HEK293T (cell line): ENCODE data around the gene ZBTB40.

Source experiments
- ARNT ChIP-seq: fragments of 450-650 bp; IDR thresholded peaks from 2 replicates; pipeline ENCODE4 v1.6.1; 2017; ENCODE audit warnings: mild to moderate bottlenecking
- BHLHE40 ChIP-seq: fragments of 450-650 bp; IDR thresholded peaks from 2 replicates; pipeline ENCODE4 v1.6.1; 2016; ENCODE audit warnings: mild to moderate bottlenecking, moderate library complexity, borderline replicate concordance
- CTBP1 ChIP-seq: fragments of 450-650 bp; IDR thresholded peaks from 2 replicates; pipeline ENCODE4 v1.6.1; 2016; ENCODE audit warnings: borderline replicate concordance
- ELF4 ChIP-seq: fragments of 450-650 bp; IDR thresholded peaks from 2 replicates; pipeline ENCODE4 v1.6.1; 2017; ENCODE audit warnings: antibody characterized with exemption
- FOXM1 ChIP-seq: fragments of 450-650 bp; IDR thresholded peaks from 2 replicates; pipeline ENCODE4 v1.6.1; 2017; ENCODE audit warnings: mild to moderate bottlenecking, borderline replicate concordance
- SUZ12 ChIP-seq: fragments of 450-650 bp; IDR thresholded peaks from 2 replicates; pipeline ENCODE4 v1.6.1; 2016; ENCODE audit warnings: mild to moderate bottlenecking
- TARDBP ChIP-seq: fragments of 450-650 bp; IDR thresholded peaks from 2 replicates; pipeline ENCODE4 v1.6.1; 2016
- TF ChIP-seq, protein P1 (sequence below): fragments of 450-650 bp; IDR thresholded peaks from 2 replicates; pipeline ENCODE4 v1.6.1; 2016

DNA sequence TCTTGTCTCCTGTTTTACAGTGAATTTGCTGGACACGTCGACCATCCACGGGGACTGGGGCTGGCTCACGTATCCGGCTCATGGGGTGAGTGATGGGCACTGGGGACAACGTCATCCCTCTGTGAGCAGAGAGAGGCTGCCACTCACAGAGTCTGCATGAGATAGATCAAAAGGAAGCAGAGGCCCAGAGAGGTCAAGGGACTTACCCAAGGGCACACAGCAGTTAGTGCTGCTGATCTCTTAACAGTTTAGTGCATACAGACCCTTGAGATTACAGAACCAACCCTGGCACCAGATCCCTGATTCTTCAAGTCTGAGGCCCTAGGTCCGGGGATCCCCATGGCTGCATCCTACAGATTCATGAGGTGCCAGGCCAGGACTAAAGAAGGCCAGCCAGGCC, 117.6 kb downstream of the ZBTB40 start:
- TF ChIP-seq, protein P1, sequence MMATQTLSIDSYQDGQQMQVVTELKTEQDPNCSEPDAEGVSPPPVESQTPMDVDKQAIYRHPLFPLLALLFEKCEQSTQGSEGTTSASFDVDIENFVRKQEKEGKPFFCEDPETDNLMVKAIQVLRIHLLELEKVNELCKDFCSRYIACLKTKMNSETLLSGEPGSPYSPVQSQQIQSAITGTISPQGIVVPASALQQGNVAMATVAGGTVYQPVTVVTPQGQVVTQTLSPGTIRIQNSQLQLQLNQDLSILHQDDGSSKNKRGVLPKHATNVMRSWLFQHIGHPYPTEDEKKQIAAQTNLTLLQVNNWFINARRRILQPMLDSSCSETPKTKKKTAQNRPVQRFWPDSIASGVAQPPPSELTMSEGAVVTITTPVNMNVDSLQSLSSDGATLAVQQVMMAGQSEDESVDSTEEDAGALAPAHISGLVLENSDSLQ = no peak
- TF ChIP-seq BHLHE40 (no peak), CTBP1 (no peak), TARDBP (no peak), SUZ12 (no peak), ELF4 (no peak), FOXM1 (no peak), ARNT (no peak)
